DMS 273 (cell line): Measurements from ENCODE around the gene ECSCR.
A peak's percentile ranks its signal among the peaks of the same experiment; 100 is the strongest.
"Not testable (repeated sequence)": the region's sequence is repeated elsewhere in the genome, so short reads cannot be mapped to it uniquely, and the experiment has no call there.

Experiments used
- DNase-seq: peaks from one replicate; lab custom pipeline; 2025; ENCODE audit not compliant: unreplicated experiment; lab: John Stamatoyannopoulos, UW

Gene ECSCR, protein sequence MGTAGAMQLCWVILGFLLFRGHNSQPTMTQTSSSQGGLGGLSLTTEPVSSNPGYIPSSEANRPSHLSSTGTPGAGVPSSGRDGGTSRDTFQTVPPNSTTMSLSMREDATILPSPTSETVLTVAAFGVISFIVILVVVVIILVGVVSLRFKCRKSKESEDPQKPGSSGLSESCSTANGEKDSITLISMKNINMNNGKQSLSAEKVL

GRCh38 chr5:139462586-139463276, at the start of gene ECSCR:
ECSCR (minus strand) TSS chr5:139462743; CDS start chr5:139462670, 73 bp downstream.
- no peak for DNase-seq

GRCh38 chr5:139504722-139505121, 42.2 kb upstream of the ECSCR start:
- not testable (repeated sequence) for DNase-seq

DNA sequence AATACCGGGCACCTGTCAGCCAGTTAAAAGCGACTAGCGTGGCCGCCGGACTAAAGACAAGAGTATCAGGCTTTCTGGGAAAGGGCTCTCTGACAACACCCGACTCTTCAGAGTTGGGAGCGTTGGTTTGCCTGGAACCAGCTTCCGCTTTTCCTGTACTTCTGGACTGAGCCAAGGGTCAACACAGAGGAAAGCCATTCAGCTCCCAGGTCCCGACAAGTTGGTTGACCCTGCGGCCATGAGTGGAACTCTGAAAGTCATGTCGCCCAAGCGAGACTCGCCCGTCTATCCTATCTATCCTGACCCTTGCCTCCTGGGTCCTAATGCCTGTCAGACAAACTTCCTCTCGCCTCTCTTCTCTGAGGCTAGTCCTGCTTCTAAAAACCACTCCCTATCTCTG, 41.3 kb upstream of the ECSCR start:
- not testable (repeated sequence) for DNase-seq

DNA sequence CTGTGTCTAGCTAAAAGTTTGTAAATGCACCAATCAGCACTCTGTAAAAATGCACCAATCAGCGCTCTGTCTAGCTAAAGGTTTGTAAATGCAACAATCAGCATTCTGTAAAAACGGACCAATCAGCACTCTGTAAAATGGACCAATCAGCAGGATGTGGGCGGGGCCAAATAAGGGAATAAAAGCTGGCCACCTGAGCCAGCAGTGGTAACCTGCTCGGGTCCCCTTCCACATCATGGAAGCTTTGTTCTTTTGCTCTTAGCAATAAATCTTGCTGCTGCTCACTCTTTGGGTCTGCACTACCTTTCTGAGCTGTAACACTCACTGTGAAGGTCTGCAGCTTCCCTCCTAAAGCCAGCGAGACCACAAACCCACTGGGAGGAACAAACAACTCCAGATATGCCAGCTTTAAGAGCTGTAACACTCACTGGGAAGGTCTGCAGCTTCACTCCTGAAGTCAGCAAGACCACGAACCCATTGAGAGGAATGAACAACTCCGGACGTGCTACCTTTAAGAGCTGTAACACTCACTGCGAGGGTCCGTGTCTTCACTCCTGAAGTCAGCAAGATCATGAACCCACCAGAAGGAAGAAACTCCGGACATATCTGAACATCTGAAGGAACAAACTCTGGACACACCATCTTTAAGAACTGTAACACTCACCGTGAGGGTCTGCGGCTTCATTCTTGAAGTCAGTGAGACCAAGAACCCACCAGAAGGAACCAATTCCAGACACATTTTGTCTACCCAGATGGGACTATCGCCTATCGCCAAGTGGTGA, 40.7 kb upstream of the ECSCR start:
- not testable (repeated sequence) for DNase-seq

DNA sequence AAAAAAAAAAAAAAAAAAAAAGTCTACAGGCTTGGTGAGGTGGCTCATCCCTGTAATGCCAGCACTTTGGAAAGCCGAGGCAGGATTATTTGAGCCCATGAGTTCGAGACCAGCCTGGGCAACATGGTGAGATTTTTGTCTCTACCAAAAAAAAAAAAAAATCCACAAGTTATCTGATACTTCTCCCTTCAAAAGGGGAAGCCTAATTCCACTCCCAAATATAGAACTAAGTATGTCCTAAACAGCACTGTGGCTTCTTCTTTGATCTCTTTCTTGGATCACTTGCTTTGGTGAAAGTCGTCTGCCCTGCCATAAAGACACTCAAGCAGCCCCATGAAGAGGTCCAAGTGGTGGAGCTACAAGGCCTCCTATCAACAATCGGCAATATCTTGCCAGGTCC, 38.8 kb upstream of the ECSCR start:
- no peak for DNase-seq

DNA sequence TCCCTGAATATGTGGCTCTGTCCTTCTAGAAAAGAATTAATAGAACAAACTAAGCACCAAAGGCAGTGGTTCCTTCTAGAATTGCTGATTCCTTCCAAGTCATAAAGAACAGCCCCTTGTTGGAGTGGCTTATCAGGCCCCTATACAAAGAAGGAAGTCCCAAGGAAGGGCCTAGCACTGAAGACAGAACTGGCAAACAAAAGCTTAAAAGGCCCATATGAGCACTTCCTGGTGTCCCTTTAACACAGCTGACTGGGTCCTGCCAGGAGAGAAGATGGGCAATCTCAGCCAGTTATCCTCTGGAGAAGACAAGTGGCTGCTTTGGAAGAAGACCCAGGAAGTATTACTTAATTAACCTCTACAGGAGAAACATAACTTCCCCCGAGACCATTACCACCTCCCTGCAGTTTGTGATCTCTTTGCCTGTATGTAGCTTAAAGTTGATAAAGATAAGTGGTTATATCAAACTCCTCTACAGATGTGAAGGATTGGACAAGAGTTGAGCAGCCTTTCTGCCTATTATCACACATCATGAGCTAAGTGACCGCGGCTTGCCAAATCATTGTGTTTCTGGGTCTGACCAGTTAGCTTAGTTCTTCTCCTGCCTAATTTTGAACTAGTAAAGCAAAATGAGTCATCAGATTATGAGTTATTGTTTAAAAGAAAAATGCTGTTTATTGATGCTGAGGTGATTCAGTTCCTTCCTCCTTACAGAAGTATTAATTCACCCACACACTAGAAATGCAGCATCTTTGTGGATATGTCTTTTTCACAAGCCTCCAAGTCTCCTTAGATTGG, 33.3 kb upstream of the ECSCR start:
- no peak for DNase-seq

GRCh38 chr5:139494832-139495231, 32.3 kb upstream of the ECSCR start:
- DNase-seq = no peak

DNA sequence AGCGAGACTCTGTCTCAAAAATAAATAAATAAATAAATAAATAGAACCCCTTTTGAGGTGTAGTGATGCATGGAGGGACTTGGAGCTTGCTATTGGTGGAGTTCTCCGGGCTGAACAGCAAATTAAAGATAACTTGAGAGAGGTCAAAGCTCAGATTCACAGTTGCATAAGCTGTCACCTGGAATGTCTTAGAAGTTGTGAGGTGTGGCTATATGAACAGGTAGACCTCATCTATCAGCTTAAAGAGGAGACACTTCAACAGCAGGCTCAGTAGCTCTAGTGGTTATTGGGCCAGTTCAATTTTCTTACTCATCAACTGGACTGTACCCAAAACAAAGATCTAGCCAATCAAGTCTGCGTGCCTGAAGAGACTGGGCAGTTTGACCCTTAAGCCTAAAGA, 31.7 kb upstream of the ECSCR start:
- DNase-seq = no peak

DNA sequence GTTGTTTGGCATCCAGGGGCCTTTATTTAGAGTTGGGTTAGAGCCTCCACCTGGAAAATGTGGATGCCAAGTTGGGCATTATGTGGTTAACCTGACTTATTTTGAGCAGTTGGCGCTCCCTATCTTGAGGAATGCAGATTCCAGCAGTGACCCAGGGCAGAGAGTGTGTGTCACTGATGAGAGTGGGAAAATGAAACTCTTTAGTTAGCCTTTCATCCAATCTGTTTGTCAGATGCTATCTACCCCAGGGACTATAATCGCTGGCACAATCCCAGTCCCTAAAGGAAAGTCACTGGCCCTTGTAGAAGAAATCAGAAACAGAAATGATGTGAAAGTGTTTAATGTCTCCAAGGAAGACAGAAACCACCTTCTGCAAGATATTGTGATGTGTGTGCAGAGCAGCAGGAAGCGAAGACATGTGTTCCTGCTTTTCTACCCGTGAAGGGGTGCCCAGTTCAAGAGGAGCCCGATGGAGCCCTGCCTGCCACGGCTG, 30.2 kb upstream of the ECSCR start:
- peak; percentile 31 for DNase-seq

DNA sequence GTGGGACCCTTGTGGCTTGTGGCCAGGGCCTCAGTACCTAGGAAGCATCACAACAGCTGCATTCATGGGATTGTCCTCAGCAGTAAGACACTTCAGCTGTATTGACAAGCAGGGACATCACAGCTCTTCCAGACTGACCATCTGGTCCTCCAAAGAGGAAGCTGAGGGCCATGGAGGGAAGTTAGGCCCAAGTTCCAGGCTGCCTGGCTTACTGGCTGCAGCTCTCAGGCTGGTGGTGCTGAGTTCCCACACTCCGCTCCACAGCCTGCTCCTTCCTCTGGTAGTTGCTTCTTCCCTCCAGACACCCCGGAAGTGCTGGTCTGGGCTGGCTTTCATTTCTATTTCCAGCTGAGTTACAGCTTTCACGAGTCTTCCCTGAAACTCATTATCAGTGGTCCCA, 25.7 kb upstream of the ECSCR start:
- DNase-seq = no peak

GRCh38 chr5:139486201-139486600, 23.7 kb upstream of the ECSCR start:
- DNase-seq = peak; percentile 36

- DNase-seq = not testable (repeated sequence)
These were observed 20.3 kb upstream of the ECSCR start for GRCh38 chr5:139482890-139483208.

DNA sequence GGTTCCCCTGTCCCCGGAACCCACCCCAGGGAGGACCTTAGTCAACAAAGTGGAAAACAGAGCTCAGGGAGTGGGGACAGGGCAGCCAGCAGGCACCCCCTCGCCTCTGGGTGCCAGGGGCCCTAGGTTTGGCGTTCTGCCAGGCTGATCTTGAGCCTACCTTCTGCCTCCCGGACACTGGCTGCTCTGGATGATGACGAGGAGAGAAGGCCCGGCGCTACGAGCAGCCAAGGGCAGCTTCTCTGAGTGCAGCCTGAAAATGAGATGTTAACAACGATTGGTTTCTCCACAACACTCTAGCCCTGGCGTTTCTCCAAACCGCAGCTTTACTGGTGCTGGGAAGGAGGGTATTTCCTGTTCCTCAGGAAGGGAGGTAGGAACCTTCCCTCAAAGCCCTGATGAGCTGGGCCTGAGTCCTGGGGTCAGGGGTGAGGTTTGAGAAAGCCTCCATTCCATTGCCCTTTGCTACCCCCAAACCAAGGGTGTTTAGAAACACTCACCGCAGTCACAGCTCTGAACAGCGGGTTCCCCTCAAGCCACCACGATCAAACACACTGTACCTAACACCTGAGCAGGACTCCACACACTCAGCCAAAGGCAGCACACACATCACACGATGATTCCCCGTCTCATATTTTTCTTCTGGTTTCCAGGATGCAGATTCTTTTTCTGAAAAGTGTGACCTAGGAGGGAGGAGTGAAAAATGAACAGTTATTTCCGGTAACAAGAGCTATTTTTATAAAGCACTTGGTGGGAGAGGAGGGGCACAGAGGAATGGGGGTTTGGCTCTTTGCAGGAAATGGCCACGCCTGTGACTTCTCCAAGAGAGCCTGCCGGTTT, 19.7 kb upstream of the ECSCR start, which contains the start of gene STING1:
Gene STING1 (minus strand): TSS at position 709 of the 840 bp plus-strand sequence. CDS start 1,054 bp downstream, outside the sequence.
- DNase-seq = peak; percentile 97

DNA sequence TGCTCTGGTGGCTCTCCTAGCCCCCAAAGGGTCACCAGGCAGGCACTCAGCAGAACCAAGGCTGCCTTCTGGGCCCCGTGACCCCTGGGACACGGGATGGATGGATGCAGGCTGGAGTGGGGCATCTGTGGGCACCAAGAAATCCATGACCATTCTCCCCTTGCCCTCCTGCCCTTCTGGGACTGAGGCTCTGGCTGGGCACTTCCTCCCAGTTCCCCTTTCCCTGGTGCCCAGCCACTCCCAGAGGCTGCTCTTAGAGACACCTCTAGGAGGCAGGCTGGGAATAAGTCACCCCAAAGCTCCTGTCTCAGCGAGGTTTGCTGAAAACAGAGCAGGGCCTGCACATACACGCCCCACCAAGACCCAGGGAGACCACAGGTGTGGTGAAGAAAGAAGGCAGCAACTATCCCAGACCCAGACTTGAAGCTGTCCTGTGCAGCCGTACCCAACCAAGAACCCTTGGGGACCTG, 19.1 kb upstream of the ECSCR start:
- DNase-seq = peak; percentile 73

- DNase-seq = peak; percentile 28
These were observed 18.6 kb upstream of the ECSCR start for GRCh38 chr5:139481122-139481533.

DNA sequence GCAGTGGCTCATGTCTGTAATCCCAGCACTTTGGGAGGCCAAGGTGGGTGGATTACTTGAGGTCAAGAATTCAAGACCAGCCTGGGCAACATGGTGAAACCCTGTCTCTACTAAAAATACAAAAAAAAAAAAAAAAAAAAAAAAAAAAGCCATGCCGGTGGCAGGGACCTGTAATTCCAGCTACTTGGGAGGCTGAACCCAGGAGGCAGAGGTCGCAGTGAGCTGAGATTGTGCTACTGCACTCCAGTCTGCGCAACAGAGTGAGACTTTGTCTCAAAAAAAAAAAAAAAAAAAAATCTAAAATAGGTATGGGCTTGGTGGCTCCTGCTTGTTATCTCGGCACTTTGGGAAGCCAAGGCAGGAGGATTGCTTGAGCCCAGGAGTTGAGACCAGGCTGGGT, 17.2 kb upstream of the ECSCR start:
- DNase-seq = not testable (repeated sequence)

GRCh38 chr5:139478657-139479423, 16.3 kb upstream of the ECSCR start:
- DNase-seq = not testable (repeated sequence)

DNA sequence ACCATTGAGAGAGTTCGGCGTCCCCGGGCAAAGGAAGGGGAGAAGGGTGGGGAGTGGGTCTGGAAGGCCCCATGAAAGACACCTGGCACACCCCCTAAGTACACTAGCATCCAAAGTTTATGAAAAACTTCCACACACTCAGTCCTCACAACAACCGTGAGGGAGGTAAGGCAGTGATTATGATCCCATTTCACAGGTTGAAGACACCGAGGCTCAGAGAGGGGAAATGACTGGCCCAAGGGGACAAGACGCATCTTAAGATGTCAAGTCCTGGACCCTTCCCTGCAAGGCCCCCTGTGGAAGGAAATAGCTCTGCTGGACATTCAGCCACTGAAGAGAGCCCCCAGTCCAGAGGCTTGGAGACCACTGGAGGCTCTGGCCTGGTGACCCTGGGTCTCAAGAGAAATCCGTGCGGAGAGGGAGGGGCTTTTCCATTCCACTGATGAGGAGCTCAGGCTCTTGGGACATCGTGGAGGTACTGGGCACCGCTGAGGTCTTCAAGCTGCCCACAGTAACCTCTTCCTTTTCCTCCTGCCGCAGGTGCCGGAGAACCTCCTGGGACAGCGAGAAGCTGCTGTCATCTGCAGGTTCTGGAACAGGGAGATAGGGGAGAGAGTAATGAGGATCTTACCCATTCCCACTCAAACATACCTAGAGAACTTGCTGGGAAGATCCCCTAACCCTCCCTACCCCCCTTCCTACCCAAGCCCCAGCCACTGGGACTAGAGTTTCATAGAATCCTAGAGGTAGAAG, 13.5 kb upstream of the ECSCR start:
- DNase-seq = no peak
